GM12872 (cell line): ENCODE results near the gene DCUN1D2.

Experiments used
- TF ChIP-seq, protein P1 (sequence below): IDR thresholded peaks from 3 replicates; pipeline ENCODE4 v1.5.1; 2011; ENCODE audit warnings: low read depth, mild to moderate bottlenecking, low read length, moderate library complexity; ENCODE audit not compliant: insufficient read depth

Gene DCUN1D2

DNA sequence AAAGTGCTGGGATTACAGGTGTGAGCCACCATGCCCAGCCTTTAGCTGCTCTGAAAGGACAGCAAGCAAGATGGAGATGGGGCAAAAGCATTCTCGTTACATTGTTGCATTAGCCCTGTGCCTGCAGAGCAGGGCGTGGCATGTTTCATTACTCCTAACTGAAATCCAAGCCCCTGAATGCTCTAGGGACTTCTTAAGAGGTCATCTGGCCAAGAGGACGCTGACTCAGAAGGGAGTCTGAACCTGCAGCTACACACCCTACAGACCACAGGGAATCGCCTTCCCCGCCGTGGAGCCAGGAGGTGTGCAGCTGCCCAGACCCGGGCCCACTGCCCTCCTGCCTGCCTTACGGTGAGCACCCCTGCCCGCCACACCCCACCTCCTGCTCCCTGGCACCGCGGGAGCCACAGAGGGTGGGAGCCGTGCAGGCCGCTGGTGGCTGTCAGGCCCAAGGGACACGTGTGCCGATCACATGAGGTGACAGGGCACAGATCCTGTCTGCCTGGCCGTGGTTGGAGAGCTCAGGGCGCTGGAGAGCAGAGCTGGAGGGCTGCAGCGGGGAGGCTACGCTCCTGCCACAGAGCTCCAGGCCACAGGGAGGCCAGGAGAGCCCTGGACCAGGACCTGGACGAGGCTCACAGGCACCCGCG lies 64.4 kb downstream of the DCUN1D2 start:
- TF ChIP-seq, protein P1, sequence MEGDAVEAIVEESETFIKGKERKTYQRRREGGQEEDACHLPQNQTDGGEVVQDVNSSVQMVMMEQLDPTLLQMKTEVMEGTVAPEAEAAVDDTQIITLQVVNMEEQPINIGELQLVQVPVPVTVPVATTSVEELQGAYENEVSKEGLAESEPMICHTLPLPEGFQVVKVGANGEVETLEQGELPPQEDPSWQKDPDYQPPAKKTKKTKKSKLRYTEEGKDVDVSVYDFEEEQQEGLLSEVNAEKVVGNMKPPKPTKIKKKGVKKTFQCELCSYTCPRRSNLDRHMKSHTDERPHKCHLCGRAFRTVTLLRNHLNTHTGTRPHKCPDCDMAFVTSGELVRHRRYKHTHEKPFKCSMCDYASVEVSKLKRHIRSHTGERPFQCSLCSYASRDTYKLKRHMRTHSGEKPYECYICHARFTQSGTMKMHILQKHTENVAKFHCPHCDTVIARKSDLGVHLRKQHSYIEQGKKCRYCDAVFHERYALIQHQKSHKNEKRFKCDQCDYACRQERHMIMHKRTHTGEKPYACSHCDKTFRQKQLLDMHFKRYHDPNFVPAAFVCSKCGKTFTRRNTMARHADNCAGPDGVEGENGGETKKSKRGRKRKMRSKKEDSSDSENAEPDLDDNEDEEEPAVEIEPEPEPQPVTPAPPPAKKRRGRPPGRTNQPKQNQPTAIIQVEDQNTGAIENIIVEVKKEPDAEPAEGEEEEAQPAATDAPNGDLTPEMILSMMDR: no peak

DNA sequence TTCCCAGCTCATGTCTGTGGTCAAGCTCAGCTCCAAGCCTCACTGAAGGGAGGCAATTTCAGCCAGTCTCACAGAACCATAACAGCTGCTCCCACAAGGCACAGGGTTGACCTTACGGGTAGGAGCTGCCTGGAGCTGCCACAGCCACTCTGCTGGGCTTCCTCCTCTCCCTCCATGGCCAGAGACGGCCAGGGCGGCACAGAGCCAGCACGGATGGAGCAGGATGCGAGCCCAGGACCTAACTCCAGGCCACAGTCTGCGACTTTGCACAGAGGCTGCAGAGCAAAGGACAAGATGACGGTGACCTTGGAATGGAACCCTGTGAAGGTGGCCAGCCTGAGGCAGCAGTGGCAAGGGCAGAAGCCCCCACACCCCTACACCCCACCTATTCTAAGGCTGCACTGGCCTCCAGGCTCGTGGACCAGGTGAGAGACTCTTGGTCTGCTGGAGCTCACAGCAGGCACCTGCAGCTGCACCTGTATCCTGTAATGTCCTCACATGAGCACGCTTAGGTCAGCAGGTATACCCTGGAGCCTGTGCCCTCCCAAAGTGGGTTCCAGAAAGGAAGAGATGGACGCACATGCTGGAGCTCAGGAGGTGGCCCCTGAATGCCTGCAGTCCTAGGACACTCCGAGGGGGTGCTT lies 66.9 kb downstream of the DCUN1D2 start:
- TF ChIP-seq, protein P1: no peak

DNA sequence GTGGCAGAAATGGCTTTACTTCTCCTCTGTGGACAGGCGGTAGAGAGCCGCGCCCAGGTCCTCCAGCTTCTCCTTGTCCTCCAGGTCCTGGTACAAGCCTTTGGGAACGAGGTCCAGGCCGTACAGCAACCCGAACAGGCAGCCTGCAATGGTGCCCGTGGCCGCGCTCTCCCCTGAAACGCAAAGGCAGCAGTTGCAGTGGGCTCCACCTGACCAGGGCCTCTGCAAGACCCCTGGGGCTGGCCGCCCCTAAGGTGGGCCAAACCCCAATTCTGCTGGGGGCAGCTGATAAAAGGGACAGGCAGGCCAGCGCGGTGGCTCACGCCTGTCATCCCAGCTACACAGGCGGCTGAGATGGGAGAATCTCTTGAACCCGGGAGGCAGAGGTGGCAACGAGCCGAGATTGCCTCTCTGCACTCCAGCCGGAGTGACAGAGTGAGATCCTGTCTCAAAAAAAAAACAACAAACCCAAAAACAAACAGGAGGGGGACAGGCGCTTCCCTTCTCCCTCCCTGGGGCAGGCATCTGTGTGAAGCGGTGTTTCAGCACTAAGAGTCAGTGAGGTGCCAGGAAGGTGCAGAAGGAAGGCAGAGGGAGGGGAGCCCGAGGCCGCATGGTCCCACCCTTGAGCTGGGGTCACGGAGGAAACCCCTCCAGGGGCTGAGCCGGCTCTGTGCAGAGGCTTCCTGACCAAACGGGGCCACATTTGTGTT lies 67.5 kb downstream of the DCUN1D2 start:
- TF ChIP-seq, protein P1: no peak

DNA sequence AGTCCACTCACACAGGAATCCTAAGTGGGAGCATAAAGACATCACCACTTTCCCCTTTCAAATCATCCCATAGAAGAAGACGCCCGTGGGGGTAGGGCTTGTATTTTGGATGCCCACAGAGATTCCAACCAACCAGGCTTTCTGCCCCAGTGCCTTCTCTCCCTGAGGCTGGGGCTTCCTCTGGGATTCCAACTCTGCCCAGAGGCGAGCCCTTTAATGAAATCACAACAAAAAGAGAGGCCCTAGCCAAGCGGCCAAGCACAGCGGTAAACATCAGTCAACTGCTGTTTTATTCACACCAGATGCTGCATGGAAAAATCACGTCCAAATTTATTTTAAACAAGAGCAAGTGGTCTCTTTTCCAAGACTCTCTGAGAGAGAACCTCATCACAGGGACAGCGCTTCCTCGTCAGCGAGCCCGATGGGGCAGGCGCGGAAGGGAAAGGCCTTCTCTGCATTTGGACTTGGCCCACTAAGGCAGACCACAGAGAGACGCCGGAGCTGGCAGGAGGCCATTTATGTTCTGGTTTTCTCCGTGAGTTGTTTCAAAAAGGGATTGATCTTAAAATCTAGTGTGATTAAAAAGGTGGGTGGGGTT lies 68.7 kb downstream of the DCUN1D2 start:
- TF ChIP-seq, protein P1: no peak

DNA sequence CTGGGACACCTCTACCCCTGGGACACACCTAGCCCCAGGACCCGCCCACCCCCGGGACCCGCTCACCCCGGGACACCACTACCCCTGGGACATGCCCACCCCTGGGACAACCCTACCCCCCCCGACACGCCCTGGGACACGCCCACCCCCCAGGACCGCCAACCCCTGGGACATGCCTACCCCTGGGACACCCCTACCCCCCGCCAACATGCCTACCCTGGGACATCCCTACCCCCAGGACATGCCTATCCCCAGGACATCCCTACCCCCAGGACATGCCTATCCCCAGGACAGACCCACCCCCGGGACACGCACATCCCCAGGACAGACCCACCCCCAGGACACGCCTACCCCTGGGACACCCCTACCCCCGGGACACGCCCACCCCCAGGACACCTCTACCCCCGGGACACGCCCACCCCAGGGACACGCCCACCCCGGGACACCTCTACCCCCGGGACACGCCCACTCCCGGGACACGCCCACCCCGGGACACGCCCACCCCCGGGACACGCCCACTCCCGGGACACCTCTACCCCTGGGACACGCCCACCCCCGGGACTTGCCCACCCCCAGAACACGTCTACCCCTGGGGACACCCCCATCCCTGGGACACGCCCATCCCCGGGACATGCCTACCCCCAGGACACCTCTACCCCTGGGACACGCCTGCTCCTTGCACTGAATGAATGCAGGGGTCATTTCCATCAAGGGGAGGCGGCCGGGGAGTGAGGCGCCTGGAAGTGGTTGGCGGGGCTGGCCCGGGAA lies 69.5 kb downstream of the DCUN1D2 start:
- TF ChIP-seq, protein P1: no peak

DNA sequence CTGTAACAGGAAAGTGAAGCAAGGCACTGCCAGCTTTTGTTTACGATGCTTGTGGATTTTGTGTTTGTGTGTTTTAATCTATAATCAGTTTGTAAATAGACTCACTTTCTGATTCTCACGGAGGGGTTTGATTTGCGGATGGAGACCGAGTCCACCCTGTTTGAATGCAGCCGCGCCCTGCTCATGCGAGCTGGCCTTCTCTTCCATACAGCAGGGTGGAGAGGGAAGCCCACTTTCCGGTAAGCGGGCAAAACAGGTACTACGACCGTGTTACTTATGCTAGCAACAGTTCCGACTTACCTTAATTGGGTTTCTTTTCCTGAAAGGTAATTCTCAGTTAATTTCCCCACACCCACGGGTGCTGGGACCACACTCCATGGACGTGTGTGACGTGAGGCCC lies 70.3 kb downstream of the DCUN1D2 start:
- TF ChIP-seq, protein P1: no peak

DNA sequence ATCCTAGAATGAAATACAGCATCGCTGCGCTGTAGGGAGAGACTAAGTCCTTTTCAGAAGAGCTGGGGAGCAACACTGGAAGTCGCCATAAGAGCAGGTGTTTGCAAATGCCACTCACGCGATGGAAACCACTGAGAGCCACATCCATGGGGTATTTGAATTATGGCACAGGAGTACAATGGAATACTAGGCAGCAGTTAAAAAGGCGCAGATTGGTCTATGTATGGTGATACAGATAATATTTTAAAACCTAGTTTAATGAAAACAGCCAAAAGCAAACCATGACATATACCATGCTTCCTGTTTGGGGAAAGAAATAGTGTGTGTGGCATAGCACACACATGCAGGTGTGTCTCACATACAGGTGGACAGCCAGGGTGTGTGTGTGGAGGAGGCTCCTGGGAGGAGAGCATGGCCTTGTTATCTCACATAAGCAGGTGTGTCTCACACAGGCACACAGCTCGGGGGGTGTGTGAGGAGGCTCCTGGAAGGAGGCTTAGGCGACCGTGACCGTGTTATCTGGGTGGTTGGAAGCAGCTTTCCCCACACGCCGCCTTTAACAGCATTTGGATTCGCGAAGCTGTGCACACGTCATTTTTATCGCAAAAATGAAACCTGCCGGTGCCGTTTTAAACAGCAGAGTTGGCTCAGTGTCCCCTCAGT lies 70.8 kb downstream of the DCUN1D2 start:
- TF ChIP-seq, protein P1: no peak
